NCI-H1105 (cell line): ENCODE data around the gene RTEL1.
"Not testable (repeated sequence)": the region's sequence is repeated elsewhere in the genome, so short reads cannot be mapped to it uniquely, and the experiment has no call there.

Experiments
- DNase-seq: peaks from one replicate; lab custom pipeline; 2025; lab: John Stamatoyannopoulos, UW

RTEL1 gene

GRCh38 chr20:63730189-63730733, 72.1 kb downstream of the RTEL1 start:
- DNase-seq = not testable (repeated sequence)

GRCh38 chr20:63731410-63731809, 73.3 kb downstream of the RTEL1 start:
- no peak for DNase-seq

DNA sequence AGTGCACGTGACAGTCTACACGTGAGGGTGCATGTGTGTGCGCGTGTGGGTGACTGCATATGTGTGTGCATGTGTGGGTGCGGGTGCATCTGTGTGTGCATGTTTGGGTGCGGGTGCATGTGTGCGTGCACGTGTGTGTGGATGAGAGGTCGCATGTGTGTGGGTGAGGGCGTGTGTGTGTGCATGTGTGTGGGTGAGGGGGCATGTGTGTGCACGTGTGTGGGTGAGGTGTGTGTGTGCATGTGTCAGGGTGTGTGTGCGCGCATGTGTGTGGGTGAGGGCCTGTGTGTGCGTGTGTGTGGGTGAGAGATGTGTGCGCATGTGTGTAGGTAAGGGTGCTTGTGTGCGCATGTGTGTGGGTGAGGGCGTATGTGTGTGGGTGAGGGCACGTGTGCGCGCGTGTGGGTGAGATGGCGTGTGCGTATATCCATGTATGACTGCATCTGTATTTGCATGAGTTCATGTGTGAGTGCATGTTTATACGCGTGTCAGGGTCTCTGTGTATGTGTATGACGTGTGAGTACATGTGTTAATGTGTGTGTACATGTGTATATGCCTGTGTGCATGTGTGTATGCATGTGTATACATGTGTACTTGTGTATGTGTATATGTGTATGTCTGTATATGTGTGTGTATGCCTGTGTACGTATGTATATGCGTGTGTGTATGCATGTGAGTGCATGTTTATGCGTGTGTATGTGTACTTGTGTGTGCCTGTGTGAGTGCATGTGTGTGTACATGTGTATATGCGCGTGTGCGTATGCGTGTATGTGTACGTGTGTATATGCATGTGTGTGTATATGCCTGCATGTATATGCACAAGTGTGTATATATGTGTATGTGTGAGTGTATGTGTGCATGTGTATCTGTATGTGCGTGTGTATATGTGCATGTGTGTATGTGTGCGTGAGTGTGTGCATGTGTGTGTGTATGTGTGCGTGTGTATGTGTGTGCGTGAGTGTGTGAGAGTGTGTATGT, 74.3 kb downstream of the RTEL1 start:
- no peak for DNase-seq

DNA sequence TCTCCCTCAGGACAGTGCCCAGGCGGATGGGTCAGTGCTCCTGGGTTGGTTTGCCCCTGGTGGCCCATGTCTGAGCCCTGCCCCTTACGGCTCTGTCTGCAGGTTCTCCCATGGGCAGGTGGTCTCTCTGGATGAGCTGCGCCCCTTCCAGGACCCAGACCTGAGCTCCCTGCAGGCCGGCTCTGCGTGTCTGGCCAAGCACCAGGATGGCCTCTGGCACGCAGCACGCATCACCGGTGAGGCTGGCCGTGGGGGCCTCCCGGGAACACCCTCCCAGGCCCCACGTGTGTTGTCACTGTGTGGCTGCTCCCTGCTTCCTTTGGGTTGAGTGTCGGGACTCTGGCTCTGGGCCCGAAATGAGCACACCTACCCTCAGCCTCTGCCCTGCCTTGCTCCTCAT, 75.0 kb downstream of the RTEL1 start:
- no peak for DNase-seq

DNA sequence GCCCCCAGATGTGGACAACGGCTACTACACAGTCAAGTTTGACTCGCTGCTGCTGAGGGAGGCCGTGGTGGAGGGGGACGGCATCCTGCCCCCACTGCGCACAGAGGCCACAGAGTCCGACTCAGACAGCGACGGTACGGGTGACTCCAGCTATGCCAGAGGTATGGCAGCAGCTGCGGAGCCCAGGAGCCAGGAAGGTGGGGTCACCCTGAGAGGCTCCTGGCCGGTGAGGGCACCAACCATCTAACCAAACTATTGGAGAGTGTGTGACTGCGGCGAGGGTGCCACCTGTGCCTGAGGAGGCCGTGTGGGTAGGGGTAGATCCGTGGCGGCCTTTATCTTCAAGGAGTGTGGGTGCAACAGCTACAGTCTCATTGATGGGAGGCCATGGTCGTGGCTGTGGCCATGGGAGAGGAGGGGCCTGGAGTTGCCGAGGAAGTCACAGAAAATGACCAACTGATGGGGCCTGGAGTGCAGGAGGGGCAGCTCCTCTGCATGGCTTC, 75.5 kb downstream of the RTEL1 start:
- DNase-seq = no peak

DNA sequence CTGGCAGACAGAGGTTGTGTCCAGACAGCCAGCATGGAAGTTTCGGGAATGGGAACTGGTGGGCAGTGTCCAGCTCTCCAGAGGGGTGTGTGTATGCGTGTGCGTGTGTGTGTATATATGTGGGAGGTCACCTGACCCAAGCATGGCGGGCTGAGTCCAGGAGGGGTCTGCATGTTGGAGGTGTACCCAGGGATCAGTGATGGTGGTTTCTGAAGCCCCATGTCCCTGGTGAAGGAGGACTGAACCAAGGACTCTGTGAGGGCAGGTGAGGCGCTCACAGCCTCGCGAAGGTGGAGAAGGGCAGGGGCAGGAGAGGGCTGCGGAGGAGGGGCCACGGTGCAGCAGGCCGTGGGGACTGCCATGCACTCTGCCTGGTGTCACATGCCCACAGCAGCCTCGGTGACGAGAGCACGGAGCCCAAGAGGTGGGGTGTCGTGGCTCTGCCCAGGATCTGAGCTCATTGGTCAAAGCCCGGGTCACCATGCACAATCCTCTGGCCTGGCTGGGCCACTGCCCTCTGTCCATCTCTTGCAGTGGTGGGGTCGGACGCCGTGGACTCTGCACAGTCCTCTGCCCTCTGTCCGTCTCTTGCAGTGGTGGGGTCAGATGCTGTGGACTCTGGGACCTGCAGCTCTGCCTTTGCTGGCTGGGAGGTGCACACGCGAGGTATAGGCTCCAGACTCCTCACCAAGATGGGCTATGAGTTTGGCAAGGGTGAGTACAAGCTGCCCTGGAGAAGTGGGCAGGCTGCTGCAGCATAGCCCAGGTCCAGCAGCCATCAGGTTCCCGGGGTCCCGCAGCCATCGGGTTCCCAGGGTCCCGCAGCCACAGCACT, 76.2 kb downstream of the RTEL1 start:
- no peak for DNase-seq

DNA sequence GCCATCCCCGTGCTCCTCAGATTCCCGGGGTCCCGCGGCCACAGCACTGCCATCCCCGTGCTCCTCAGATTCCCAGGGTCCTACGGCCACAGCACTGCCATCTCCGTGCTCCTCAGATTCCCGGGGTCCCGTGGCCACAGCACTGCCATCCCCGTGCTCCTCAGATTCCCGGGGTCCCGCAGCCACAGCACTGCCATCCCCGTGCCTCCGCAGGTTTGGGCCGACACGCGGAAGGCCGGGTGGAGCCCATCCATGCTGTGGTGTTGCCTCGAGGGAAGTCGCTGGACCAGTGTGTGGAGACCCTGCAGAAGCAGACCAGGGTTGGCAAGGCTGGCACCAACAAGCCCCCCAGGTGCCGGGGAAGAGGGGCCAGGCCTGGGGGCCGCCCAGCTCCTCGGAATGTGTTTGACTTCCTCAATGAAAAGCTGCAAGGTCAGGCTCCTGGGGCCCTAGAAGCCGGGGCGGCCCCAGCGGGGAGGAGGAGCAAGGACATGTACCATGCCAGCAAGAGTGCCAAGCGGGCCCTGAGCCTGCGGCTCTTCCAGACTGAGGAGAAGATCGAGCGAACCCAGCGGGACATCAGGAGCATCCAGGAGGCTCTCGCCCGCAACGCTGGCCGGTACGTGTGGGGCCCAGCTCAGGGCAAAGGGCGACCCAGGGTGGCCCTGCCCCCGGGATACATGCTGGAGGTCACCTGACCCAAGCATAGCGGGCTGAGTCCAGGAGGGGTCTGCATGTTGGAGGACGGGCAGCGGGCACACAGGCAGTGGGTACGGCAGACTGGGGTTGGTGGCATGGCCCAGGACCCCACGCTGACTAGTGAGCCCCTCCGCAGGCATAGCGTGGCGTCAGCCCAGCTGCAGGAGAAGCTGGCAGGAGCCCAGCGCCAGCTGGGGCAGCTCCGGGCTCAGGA, 77.1 kb downstream of the RTEL1 start:
- DNase-seq = no peak

DNA sequence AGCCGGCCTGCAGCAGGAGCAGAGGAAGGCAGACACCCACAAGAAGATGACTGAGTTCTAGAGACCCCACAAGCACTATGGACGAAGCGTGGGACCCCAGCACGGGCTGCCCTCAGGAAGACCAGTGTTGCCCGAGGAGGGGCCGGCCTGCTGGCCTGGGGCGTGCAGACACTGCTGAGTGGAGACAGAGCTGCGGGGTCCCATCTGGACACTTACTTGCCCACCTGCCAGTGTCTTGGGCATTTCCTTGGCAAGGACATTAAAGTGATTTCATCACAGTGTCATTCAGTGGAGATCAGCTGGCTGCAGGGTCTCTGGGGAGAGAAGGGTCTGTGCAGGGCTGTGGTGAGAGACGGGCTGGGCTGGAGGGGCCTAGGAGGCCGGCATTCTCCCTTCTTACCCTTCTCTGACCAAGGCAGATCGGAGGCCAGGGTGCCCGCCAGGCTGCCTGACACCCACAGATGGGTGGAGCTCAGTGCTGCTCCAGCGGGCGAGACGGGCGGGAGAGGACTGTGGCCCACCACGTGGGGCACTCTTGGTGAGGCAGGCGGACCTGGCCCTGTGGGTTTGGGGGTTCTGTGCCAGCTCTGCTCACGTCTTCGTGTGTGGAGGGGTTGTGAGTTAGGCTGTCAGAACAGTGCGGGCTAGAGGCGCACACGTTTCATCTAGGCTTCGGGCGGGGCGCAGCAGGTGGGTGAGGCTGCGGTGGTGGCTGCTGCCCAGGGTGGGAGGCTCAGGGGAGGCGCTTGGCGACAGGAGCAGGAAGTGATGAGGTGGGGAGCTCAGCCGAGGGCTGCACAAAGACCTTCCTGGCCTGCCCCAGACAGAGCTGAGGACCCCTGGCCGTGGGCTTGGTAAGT, 78.0 kb downstream of the RTEL1 start, which contains the start of gene LIME1:
Gene LIME1 (plus strand): TSS at position 806 of the 860 bp plus-strand sequence. CDS start 886 bp downstream, outside the sequence.
- DNase-seq = no peak

GRCh38 chr20:63736893-63737694, 79.0 kb downstream of the RTEL1 start:
- no peak for DNase-seq

- DNase-seq = no peak
Measured at GRCh38 chr20:63737695-63737944, 79.5 kb downstream of the RTEL1 start.

DNA sequence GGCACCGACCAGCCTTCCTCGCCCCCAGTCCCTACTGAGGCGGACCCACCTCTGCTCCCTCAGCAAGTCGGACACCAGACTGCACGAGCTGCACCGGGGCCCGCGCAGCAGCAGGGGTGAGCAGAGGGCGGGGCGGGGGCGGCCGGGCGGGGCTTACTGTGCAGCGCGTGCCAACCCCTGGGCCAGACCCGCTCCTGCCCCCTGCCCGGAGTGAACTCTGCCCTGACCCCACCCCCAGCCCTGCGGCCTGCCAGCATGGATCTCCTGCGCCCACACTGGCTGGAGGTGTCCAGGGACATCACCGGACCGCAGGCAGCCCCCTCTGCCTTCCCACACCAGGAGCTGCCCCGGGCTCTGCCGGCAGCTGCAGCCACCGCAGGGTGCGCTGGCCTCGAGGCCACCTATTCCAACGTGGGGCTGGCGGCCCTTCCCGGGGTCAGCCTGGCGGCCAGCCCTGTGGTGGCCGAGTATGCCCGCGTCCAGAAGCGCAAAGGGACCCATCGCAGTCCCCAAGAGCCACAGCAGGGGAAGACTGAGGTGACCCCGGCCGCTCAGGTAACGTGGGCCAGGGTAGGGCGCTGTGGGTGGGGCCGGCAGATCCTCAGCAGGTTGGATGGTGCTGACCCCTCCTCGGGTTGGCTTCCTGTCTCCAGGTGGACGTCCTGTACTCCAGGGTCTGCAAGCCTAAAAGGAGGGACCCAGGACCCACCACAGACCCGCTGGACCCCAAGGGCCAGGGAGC, 80.0 kb downstream of the RTEL1 start:
- no peak for DNase-seq

GRCh38 chr20:63738687-63739129, 80.6 kb downstream of the RTEL1 start:
- no peak for DNase-seq

DNA sequence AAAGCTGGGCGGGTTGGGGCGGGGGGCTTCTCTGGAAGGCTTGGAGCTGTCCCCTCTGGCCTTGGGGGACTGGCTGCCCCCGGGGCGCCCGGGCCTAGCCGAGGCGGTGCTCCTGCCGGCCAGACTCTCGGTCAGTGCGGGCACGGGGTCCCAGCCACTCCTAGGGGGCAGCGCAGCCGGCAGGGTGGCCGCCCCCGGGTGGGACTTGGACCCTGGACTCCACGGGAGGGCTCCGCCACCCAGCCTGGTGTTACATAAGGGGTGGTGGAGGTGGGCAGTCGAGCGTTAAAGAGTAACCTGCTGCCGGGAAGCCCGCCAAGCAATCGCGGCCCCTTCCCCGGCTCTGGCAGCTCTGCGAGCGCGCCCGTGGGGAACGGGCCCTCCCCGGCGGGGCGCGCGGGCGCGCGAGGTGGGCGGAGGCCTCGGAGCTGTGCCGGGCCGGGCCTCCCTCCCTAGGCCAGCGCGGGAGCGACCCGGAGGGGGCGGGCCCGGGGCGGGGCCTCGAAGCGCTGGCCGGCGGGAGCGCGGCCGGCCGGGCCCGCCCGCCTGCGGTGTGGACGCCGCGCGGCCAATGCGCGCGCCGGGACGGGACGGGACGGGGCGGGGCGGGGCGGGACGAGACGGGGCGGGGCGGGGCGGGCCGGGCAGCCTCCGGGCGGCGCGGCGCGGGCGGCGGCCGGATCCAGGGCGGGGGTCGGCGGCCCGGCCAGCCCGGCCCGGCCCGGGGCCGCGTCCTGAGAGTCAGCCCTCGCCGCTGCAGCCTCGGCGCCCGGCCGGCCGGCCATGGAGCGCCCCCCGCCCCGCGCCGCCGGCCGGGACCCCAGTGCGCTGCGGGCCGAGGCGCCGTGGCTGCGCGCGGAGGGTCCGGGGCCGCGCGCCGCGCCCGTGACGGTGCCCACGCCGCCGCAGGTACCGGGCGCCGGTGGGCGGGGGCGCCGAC, 81.3 kb downstream of the RTEL1 start, which contains the start of gene SLC2A4RG:
Gene SLC2A4RG (plus strand): TSS at position 647 of the 940 bp plus-strand sequence. CDS start 137 bp downstream, at position 784.
- DNase-seq = peak; percentile 57

DNA sequence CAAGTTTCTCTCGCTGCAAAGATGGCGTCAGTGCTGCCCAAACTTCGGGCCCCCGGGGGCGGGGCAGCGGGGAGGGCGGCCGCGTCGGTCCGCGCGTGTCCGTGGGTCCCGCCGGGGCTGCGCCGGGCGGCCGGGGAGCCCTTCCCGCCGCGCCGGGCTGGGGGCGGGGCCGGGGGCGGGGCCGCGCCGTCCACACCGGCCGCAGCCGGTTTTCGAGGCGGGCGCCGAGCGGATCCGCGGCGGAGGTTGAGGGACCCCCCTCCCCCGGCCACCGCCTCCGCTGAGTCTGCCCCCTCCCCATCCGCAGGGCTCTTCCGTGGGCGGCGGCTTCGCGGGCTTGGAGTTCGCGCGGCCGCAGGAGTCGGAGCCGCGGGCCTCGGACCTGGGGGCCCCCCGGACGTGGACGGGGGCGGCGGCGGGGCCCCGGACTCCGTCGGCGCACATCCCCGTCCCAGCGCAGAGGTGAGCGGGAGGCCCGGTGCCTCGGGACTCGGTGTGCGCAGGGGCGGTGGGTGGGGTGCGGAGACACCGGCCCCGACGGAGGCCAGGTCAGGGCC, 82.0 kb downstream of the RTEL1 start:
- DNase-seq = no peak

DNA sequence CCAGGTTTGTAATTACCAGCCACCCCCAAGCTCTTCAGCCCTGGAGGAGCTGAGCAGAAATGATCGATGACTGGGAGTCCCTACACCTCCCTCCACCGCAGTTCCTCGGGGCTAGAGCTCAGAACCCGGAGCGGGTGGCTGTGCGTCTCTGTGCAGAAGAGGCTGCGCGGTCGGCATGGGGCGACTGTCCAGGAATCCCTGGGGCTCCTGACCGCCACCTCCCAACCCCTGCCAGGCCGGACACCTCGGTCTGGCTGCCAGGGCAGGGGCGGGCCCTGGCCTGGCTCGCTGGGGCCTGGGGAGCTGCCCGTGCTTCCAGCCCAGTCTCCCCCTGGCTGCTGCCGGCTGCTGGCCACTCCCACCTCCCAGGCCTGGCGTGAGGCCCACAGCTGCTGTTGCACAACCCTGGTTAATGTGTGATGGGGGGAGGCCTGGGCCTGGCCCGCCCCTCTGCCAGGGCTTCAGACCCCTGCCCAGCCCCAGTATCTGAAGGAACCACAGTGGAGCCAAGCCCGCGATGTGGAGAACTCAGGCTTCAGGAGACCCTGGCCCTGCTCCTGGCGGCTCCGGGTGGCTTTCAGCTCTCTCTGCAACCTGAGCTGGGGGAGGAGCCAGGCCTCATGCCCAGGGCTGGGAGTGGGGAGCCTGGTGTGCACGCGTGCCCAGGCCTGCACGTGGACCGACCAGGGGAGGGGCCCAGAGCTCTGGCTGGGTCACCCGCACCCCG, 82.7 kb downstream of the RTEL1 start:
- peak; percentile 60 for DNase-seq

DNA sequence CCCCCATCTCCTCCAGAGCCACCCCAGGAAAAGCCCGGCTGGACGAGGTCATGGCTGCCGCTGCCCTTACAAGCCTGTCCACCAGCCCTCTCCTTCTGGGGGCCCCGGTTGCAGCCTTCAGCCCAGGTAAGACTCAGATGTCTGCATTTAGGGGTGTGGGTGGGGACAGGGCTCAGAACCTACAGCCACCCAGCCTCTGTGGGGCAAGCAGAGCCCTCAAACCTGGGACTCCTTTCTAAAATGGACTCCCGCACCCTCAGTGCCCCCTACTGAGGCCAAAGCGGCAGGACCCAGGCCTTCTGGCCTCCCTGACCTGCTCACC, 83.2 kb downstream of the RTEL1 start:
- no peak for DNase-seq
